Endothelial cell of umbilical vein (primary cell): ENCODE results near the gene NFATC3. TPM values are rescaled to one million over a fixed set of nuclear protein-coding genes. Genes with fewer than 3 reads are reported as not detected.

Experiments
- BruUV-seq: library from RNA; stranded (reverse); fragments of 400-500 nt; replicated peaks from 2 replicates; lab custom pipeline; 2021; lab: Mats Ljungman, UMichigan
- CTCF ChIA-PET: fragments of 300-600, 350-600 bp; sonication (Branson Sonifier 250); formaldehyde crosslinking; loops from one replicate; lab custom pipeline; 2021; ENCODE audit warnings: antibody characterized with exemption, inconsistent platforms; lab: Charles Lee
- POLR2A ChIA-PET: fragments of 300-600, 350-600 bp; sonication (Branson Sonifier 250); formaldehyde crosslinking; loops from one replicate; lab custom pipeline; 2021; ENCODE audit warnings: antibody characterized with exemption, inconsistent platforms; lab: Charles Lee
- DNase-seq: peaks from one replicate; pipeline ENCODE4 v3.0.0-alpha.2; 2011; ENCODE audit warnings: low read depth, low spot score
- FAIRE-seq: peaks from 2 replicates; lab custom pipeline; 2011; peaks lifted over from hg19 to GRCh38; lab: Jason Lieb, UNC
- H2AFZ ChIP-seq: 2 replicates; pipeline ENCODE4 v1.6.0; 2012; ENCODE audit warnings: low read depth, low read length, control low read depth, inconsistent platforms
- H3K27ac ChIP-seq: 2 replicates; pipeline ENCODE4 v1.5.1; 2011; ENCODE audit warnings: low read depth, mild to moderate bottlenecking, control low read depth, low read length, moderate library complexity; ENCODE audit not compliant: insufficient read depth
- H3K27me3 ChIP-seq, 2 experiments: 2 replicates each; pipeline versions ENCODE4 v1.6.0 to v1.6.1; 2011; ENCODE audit warnings: low read length in 2 of 2, mixed read lengths in 1 of 2; ENCODE audit not compliant: control insufficient read depth in 2 of 2, insufficient read depth in 2 of 2
- H3K36me3 ChIP-seq, 2 experiments: 2 replicates in 1 of 2; 3 replicates in 1 of 2; pipeline ENCODE4 v1.5.1; 2011; ENCODE audit warnings: low read length in 2 of 2, mild to moderate bottlenecking in 1 of 2, moderate library complexity in 1 of 2; ENCODE audit not compliant: control insufficient read depth in 2 of 2, insufficient read depth in 2 of 2; ENCODE audit errors: extremely low read depth in 1 of 2
- H3K4me1 ChIP-seq: 3 replicates; pipeline ENCODE4 v1.5.1; 2011; ENCODE audit warnings: mild to moderate bottlenecking, low read length; ENCODE audit not compliant: control insufficient read depth, insufficient read depth; ENCODE audit errors: extremely low read depth
- H3K4me2 ChIP-seq: 2 replicates; pipeline ENCODE4 v1.6.1; 2011; ENCODE audit warnings: low read length, control low read depth, mixed read lengths; ENCODE audit not compliant: insufficient read depth
- H3K4me3 ChIP-seq, 3 experiments: fragments of 200-600 bp in 1 of 3; sonication (generic), shearing (Covaris generic) in 1 of 3; replicated peaks in 1 of 3; 2 replicates each; pipeline ENCODE4 v1.5.1; 2011 to 2016; ENCODE audit warnings: control low read depth in 3 of 3, low read length in 3 of 3, mild to moderate bottlenecking in 2 of 3, inconsistent platforms in 1 of 3, low read depth in 1 of 3, moderate library complexity in 1 of 3; ENCODE audit not compliant: insufficient read depth in 1 of 3
- H3K79me2 ChIP-seq: 2 replicates; pipeline ENCODE4 v1.6.0; 2012; ENCODE audit warnings: low read length, inconsistent platforms; ENCODE audit not compliant: control insufficient read depth, insufficient read depth
- H3K9ac ChIP-seq: replicated peaks from 2 replicates; pipeline ENCODE3; 2011; ENCODE audit warnings: low read length, control low read depth; ENCODE audit not compliant: insufficient read depth; ENCODE audit errors: extremely low read depth
- H3K9me1 ChIP-seq: replicated peaks from 3 replicates; pipeline ENCODE4 v1.6.0; 2011; ENCODE audit warnings: mild to moderate bottlenecking, low read length; ENCODE audit not compliant: control insufficient read depth, insufficient read depth; ENCODE audit errors: extremely low read depth
- H3K9me3 ChIP-seq: replicated peaks from 2 replicates; pipeline ENCODE4 v1.5.1; 2012; ENCODE audit warnings: low read length, inconsistent platforms; ENCODE audit not compliant: control insufficient read depth, insufficient read depth
- H4K20me1 ChIP-seq: replicated peaks from 2 replicates; pipeline ENCODE3; 2011; ENCODE audit warnings: mild to moderate bottlenecking, low read length; ENCODE audit not compliant: control insufficient read depth, insufficient read depth; ENCODE audit errors: extremely low read depth
- CTCF ChIP-seq, 2 donors: IDR thresholded peaks; 1 replicate in 1 of 2; 2 replicates in 1 of 2; pipeline ENCODE4 v1.5.1; 2011; ENCODE audit warnings: low read length in 2 of 2, mild to moderate bottlenecking in 2 of 2, moderate library complexity in 2 of 2, control low read depth in 1 of 2, inconsistent platforms in 1 of 2, low read depth in 1 of 2; ENCODE audit not compliant: insufficient read depth in 1 of 2; ENCODE audit errors: extremely low read depth in 1 of 2
- FOS ChIP-seq: IDR thresholded peaks from 2 replicates; pipeline ENCODE4 v1.6.1; 2011; ENCODE audit warnings: mild to moderate bottlenecking, low read length, moderate library complexity, borderline replicate concordance; ENCODE audit not compliant: insufficient read depth
- GATA2 ChIP-seq: IDR thresholded peaks from 2 replicates; pipeline ENCODE4 v1.7.0; 2011; ENCODE audit warnings: low read depth, mild to moderate bottlenecking, moderate library complexity, mixed read lengths, low read length; ENCODE audit not compliant: insufficient read length, insufficient read depth
- JUN ChIP-seq: IDR thresholded peaks from 2 replicates; pipeline ENCODE4 v1.6.1; 2011; ENCODE audit warnings: borderline replicate concordance, low read depth; ENCODE audit not compliant: insufficient read length, insufficient read depth
- MAX ChIP-seq: IDR thresholded peaks from 2 replicates; pipeline ENCODE4 v1.6.1; 2011; ENCODE audit not compliant: insufficient read depth, insufficient read length
- MYC ChIP-seq: IDR thresholded peaks from one replicate; pipeline ENCODE4 v1.6.1; 2011; ENCODE audit warnings: mild to moderate bottlenecking, low read depth, low read length
- POLR2A ChIP-seq: IDR thresholded peaks from 2 replicates; pipeline ENCODE4 v1.6.1; 2012; ENCODE audit warnings: low read depth, mild to moderate bottlenecking, control low read depth, low read length
- POLR2AphosphoS5 ChIP-seq: IDR thresholded peaks from 2 replicates; pipeline ENCODE4 v1.6.1; 2012; ENCODE audit warnings: low read depth, mild to moderate bottlenecking, control low read depth, low read length, moderate library complexity; ENCODE audit not compliant: insufficient read depth
- dilution Hi-C: fragments of 300-500 bp; cut with MboI; formaldehyde crosslinking; loops from one replicate; pipeline ENCODE4 v1.15.0; 2019; ENCODE audit warnings: low sequenced_read_pairs; ENCODE audit not compliant: extremely low pct_ligation_motif_present
- intact Hi-C: fragments of 100-400 bp; cut with micrococcal nuclease; formaldehyde crosslinking; loops from one replicate; pipeline ENCODE4 v1.10.0; 2022
- polyA plus RNA-seq, 4 experiments: library from polyadenylated mRNA; depleted of rRNA in 3 of 4; stranded (reverse) in 3 of 4; unstranded in 1 of 4; fragments of >200 nt; gene quantifications; 2 replicates each; pipeline versions ENCODE4 v1.2.1 to v1.2.3, GENCODE V29; 2011 to 2012; ENCODE audit warnings: missing spikeins in 1 of 4
- total RNA-seq: library from RNA; stranded (reverse); gene quantifications from 2 replicates; pipeline ENCODE4 v1.2.3, GENCODE V29; 2021

Gene NFATC3
- total and polyA plus RNA-seq, 2 donors (not counting 3 experiments of a cell fraction or from before 2014, with no cell fraction given): 15.6 to 33.1 TPM

GRCh38 chr16:68146585-68146984 is 61.4 kb downstream of the NFATC3 start:
- dilution Hi-C loops (no loop called here), intact Hi-C loops (no loop called here)
- H3K79me2 ChIP-seq: peaks cover 3% of the 10 kb centered on the region
- no peak overlapping the region for H3K4me3 ChIP-seq
- H3K4me1 ChIP-seq: peaks cover 8% of the 10 kb centered on the region
- DNase-seq: peak; percentile 53
- no peaks in the 10 kb centered on the region for H3K9me3 ChIP-seq
- no peaks in the 10 kb centered on the region for H3K36me3 ChIP-seq
- H4K20me1 ChIP-seq: no peaks in the 10 kb centered on the region
- no TSS peak for BruUV-seq
- no peak overlapping the region for H2AFZ ChIP-seq
- H3K27ac ChIP-seq: no peak overlapping the region
- H3K4me2 ChIP-seq: no peak overlapping the region
- ChIA-PET CTCF (interaction anchor here (1.1 to 1.7 kb wide), 4 partner anchors 11 to 106 kb away, joined by 3 to 4 read pairs (median 3); no protein-coding TSS in a partner anchor), POLR2A (no interaction called here)
- H3K9me1 ChIP-seq: no peaks in the 10 kb centered on the region
- no peak for FAIRE-seq
- no peaks in the 10 kb centered on the region for H3K27me3 ChIP-seq
- TF ChIP-seq MAX (no peak), JUN (no peak), FOS (no peak)
- no peak overlapping the region for H3K9ac ChIP-seq

- Histone ChIP-seq H3K27ac (no peak overlapping the region), H3K4me1 (peaks cover 3% of the 10 kb centered on the region), H3K79me2 (peaks cover 3% of the 10 kb centered on the region), H3K4me2 (no peak overlapping the region), H3K36me3 (no peaks in the 10 kb centered on the region), H3K9ac (no peak overlapping the region), H3K4me3 (no peak overlapping the region), H3K9me3 (no peaks in the 10 kb centered on the region), H4K20me1 (no peaks in the 10 kb centered on the region), H3K27me3 (no peaks in the 10 kb centered on the region), H2AFZ (no peak overlapping the region), H3K9me1 (no peaks in the 10 kb centered on the region)
- CTCF ChIA-PET: interaction anchor here (0.6 to 1.7 kb wide), 7 partner anchors 8 to 107 kb away, joined by 3 to 5 read pairs (median 3); no protein-coding TSS in a partner anchor
- FAIRE-seq (peak; percentile 48), DNase-seq (no peak)
- POLR2A ChIA-PET: no interaction called here
- intact Hi-C loops: no loop called here
- TF ChIP-seq POLR2A (no peak), CTCF (IDR thresholded peaks at IDR 0.05; ENCODE audit: extremely low read depth in 1 of 2, insufficient read depth in 1 of 2, low read depth in 1 of 2, low read length in 2 of 2) (no peak), MYC (no peak), GATA2 (no peak), POLR2AphosphoS5 (no peak)
- dilution Hi-C loops: no loop called here
- no TSS peak for BruUV-seq
These were observed 62.3 kb downstream of the NFATC3 start for GRCh38 chr16:68147444-68147843.
